Esophagus squamous epithelium (tissue), 4 donors: ENCODE results near the gene CACFD1.

Source experiments
- CTCF ChIP-seq, 6 experiments: fragments of 450-650 bp in 4 of 6; fragments of 200-600 bp in 2 of 6; sonication (generic) in 2 of 6; IDR thresholded peaks; one replicate each; pipeline ENCODE4 v1.5.1; 2016 to 2019; ENCODE audit warnings: antibody characterized with exemption in 6 of 6, mild to moderate bottlenecking in 4 of 6, moderate library complexity in 4 of 6
- POLR2A ChIP-seq, 4 donors: fragments of 450-650 bp; IDR thresholded peaks; one replicate each; pipeline ENCODE4 v1.6.1; 2017; ENCODE audit warnings: antibody characterized with exemption in 4 of 4, mild to moderate bottlenecking in 4 of 4, moderate library complexity in 3 of 4

- no peak for TF ChIP-seq POLR2A (IDR thresholded peaks at IDR 0.05)
- no peak for TF ChIP-seq CTCF (IDR thresholded peaks at IDR 0.05)
Observed at GRCh38 chr9:133453651-133454050, 6.1 kb upstream of the CACFD1 start.
